Testis (tissue), 2 donors: ENCODE measurements around the gene LMCD1.

Experiments used
- CTCF ChIP-seq, 3 experiments: fragments of 450-650 bp in 2 of 3; fragments of 200-600 bp in 1 of 3; sonication (generic) in 1 of 3; IDR thresholded peaks; one replicate each; pipeline ENCODE4 v1.5.1; 2016 to 2019; ENCODE audit warnings: antibody characterized with exemption in 3 of 3, mild to moderate bottlenecking in 2 of 3, moderate library complexity in 1 of 3
- POLR2A ChIP-seq: fragments of 450-650 bp; IDR thresholded peaks from one replicate; pipeline ENCODE4 v1.6.1; 2017; ENCODE audit warnings: antibody characterized with exemption, mild to moderate bottlenecking, moderate library complexity

- TF ChIP-seq CTCF (IDR thresholded peaks at IDR 0.05), result no peak
- no peak for TF ChIP-seq POLR2A
Measured at GRCh38 chr3:8623741-8624140, 122.1 kb downstream of the LMCD1 start.
